Transverse colon (tissue), 4 donors: ENCODE results near the gene RPS6KA2.

Experiments used
- EP300 ChIP-seq: sonication (generic); formaldehyde crosslinking; IDR thresholded peaks from one replicate; pipeline ENCODE4 v1.6.1; 2017; ENCODE audit warnings: antibody characterized with exemption, low read depth
- POLR2A ChIP-seq: fragments of 450-650 bp; IDR thresholded peaks from one replicate; pipeline ENCODE4 v1.6.1; 2016; ENCODE audit warnings: antibody characterized with exemption, mild to moderate bottlenecking, moderate library complexity
- POLR2AphosphoS5 ChIP-seq, 3 donors: sonication (generic); formaldehyde crosslinking; IDR thresholded peaks; one replicate each; pipeline ENCODE4 v1.6.1; 2016; ENCODE audit warnings: antibody characterized with exemption in 3 of 3
- TF ChIP-seq, protein P1 (sequence below), 5 experiments: fragments of 200-600 bp in 3 of 5; fragments of 450-650 bp in 2 of 5; sonication (generic) in 3 of 5; IDR thresholded peaks; 1 replicate in 2 of 5; 2 replicates in 3 of 5; pipeline ENCODE4 v1.5.1; 2016 to 2017; ENCODE audit warnings: antibody characterized with exemption in 5 of 5, inconsistent platforms in 3 of 5, mild to moderate bottlenecking in 2 of 5, moderate library complexity in 1 of 5

DNA sequence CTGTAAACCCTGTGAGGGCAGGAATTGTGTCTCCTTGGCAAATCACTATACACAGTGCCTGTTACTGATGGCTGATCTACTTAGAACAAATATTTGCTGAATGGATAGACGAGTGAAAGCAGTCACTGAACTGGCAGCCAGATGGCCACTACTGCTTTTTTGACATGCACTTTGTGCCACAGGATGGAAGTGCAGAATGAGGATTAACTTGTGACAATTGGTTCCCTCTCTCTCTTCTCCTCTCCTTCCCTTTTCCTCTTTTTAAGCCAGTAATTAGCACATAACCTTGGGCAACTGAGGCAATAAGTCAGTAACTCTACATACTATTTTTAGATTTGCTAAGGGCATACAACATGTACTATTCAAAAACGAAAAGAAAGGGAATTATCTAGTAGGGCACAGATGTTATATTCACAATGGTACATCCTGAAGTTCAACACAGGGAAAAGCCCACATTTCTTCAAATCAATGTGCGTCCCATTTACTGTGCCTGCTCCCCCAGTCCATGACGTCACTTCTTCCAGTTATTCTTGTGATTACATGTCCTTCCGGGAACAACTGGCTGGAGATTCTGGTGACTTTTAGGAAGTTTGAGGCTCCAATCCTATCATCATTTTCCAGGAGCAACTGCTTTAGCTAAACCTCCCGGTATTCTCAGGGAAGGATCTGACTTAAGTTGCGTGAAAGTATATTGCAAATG, 17.0 kb upstream of the RPS6KA2 start:
- TF ChIP-seq POLR2A (no peak), EP300 (no peak), POLR2AphosphoS5 (IDR thresholded peaks at IDR 0.05) (no peak)
- TF ChIP-seq, protein P1, sequence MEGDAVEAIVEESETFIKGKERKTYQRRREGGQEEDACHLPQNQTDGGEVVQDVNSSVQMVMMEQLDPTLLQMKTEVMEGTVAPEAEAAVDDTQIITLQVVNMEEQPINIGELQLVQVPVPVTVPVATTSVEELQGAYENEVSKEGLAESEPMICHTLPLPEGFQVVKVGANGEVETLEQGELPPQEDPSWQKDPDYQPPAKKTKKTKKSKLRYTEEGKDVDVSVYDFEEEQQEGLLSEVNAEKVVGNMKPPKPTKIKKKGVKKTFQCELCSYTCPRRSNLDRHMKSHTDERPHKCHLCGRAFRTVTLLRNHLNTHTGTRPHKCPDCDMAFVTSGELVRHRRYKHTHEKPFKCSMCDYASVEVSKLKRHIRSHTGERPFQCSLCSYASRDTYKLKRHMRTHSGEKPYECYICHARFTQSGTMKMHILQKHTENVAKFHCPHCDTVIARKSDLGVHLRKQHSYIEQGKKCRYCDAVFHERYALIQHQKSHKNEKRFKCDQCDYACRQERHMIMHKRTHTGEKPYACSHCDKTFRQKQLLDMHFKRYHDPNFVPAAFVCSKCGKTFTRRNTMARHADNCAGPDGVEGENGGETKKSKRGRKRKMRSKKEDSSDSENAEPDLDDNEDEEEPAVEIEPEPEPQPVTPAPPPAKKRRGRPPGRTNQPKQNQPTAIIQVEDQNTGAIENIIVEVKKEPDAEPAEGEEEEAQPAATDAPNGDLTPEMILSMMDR (IDR thresholded peaks at IDR 0.05) = no peak
